HS-5 (cell line): ENCODE data around the gene GSTP1.

Experiments used
- DNase-seq: peaks from one replicate; pipeline ENCODE4 v3.0.0-alpha.2; 2012; ENCODE audit warnings: low read depth

The GSTP1 gene

GRCh38 chr11:67631411-67631810, 47.8 kb downstream of the GSTP1 start:
- DNase-seq: no peak

GRCh38 chr11:67631853-67632174, 48.2 kb downstream of the GSTP1 start:
- no peak for DNase-seq

- no peak for DNase-seq
These were observed 48.8 kb downstream of the GSTP1 start for GRCh38 chr11:67632175-67632981.

GRCh38 chr11:67632982-67633755, 49.6 kb downstream of the GSTP1 start:
- DNase-seq: no peak

- DNase-seq: no peak
These were observed 50.2 kb downstream of the GSTP1 start for GRCh38 chr11:67633758-67634365.

- DNase-seq: no peak
These were observed 51.0 kb downstream of the GSTP1 start for GRCh38 chr11:67634366-67635230.

GRCh38 chr11:67635231-67635521, 51.6 kb downstream of the GSTP1 start:
- no peak for DNase-seq
